ENCODE results near the gene ZNF883.
"Not testable (repeated sequence)": the region's sequence is repeated elsewhere in the genome, so short reads cannot be mapped to it uniquely, and the experiment has no call there.

The ZNF883 gene

GRCh38 chr9:113011911-113012381, at the start of gene ZNF883:
ZNF883 (minus strand) TSS chr9:113012192.
- FAIRE-seq, result no peak

- not testable (repeated sequence) for FAIRE-seq
These were observed 49.3 kb upstream of the ZNF883 start for GRCh38 chr9:113061072-113061850.

- not testable (repeated sequence) for FAIRE-seq
These were observed 47.7 kb upstream of the ZNF883 start for GRCh38 chr9:113059581-113060284.

- FAIRE-seq, result no peak
These were observed 45.2 kb upstream of the ZNF883 start for GRCh38 chr9:113057193-113057592.

- peak; percentile 92 for FAIRE-seq
These were observed 44.5 kb upstream of the ZNF883 start, which contains the start of gene ZFP37 for GRCh38 chr9:113056191-113057106. ZFP37 (minus strand) TSS chr9:113056724; CDS start chr9:113056688, 36 bp downstream.

GRCh38 chr9:113042884-113043657, 31.1 kb upstream of the ZNF883 start:
- no peak for FAIRE-seq

- no peak for FAIRE-seq
These were observed 14.2 kb upstream of the ZNF883 start for GRCh38 chr9:113026200-113026599.

GRCh38 chr9:113018247-113018646, 6.3 kb upstream of the ZNF883 start:
- no peak for FAIRE-seq

GRCh38 chr9:113012492-113012891, 500 bp upstream of the ZNF883 start:
- no peak for FAIRE-seq

GRCh38 chr9:113005777-113006176, 6.2 kb downstream of the ZNF883 start:
- FAIRE-seq, result no peak

GRCh38 chr9:112997236-112997941, 14.6 kb downstream of the ZNF883 start:
- FAIRE-seq, result no peak

- FAIRE-seq, result no peak
These were observed 40.6 kb downstream of the ZNF883 start for GRCh38 chr9:112971415-112971814.

- no peak for FAIRE-seq
These were observed 41.1 kb downstream of the ZNF883 start for GRCh38 chr9:112970939-112971338.

- FAIRE-seq, result no peak
These were observed 42.3 kb downstream of the ZNF883 start for GRCh38 chr9:112969730-112970129.

- no peak for FAIRE-seq
These were observed 56.4 kb downstream of the ZNF883 start for GRCh38 chr9:112955550-112955949.

- no peak for FAIRE-seq
These were observed 66.3 kb downstream of the ZNF883 start for GRCh38 chr9:112945620-112946208.

- no peak for FAIRE-seq
These were observed 72.6 kb downstream of the ZNF883 start for GRCh38 chr9:112939418-112939817.

- FAIRE-seq, result no peak
These were observed 78.3 kb downstream of the ZNF883 start for GRCh38 chr9:112933696-112934095.

- no peak for FAIRE-seq
These were observed 86.8 kb downstream of the ZNF883 start for GRCh38 chr9:112925058-112925641.

GRCh38 chr9:112921549-112921948, 90.4 kb downstream of the ZNF883 start:
- no peak for FAIRE-seq

- FAIRE-seq, result no peak
These were observed 94.0 kb downstream of the ZNF883 start for GRCh38 chr9:112917987-112918362.

Data from endometrium (tissue), 2 donors.